WTC11 (cell line): ENCODE data around the gene HRH1.

ENCODE experiments used
- CREB1 ChIP-seq: sonication (generic); formaldehyde crosslinking; IDR thresholded peaks from 2 replicates; pipeline ENCODE4 v1.8.0; 2023; ENCODE audit warnings: mild to moderate bottlenecking, missing genetic modification reagents
- CTCF ChIP-seq: fragments of 200-600 bp; IDR thresholded peaks from 2 replicates; pipeline ENCODE4 v1.8.0; 2022; ENCODE audit warnings: antibody characterized with exemption
- MAX ChIP-seq: sonication (generic); formaldehyde crosslinking; IDR thresholded peaks from 2 replicates; pipeline ENCODE4 v1.8.0; 2022; ENCODE audit warnings: mild to moderate bottlenecking, missing genetic modification reagents
- NFATC4 ChIP-seq: fragments of 250-450 bp; sonication (Bioruptor Pico); IDR thresholded peaks from 2 replicates; pipeline ENCODE4 v1.9.0; 2021; ENCODE audit warnings: mild to moderate bottlenecking
- NFYB ChIP-seq: sonication (generic); formaldehyde crosslinking; conservative IDR thresholded peaks from 2 replicates; pipeline ENCODE4 v1.8.0; 2022; ENCODE audit warnings: low read depth, missing genetic modification reagents
- NR1H2 ChIP-seq: sonication (generic); formaldehyde crosslinking; IDR thresholded peaks from 2 replicates; pipeline ENCODE4 v1.9.0; 2021; ENCODE audit warnings: mild to moderate bottlenecking, moderate library complexity, missing genetic modification reagents
- NR3C1 ChIP-seq: sonication (generic); formaldehyde crosslinking; conservative IDR thresholded peaks from 2 replicates; pipeline ENCODE4 v1.8.1; 2023; ENCODE audit warnings: low read depth, mild to moderate bottlenecking, missing genetic modification reagents

- TF ChIP-seq CREB1 (CRISPR knock-in tag), result no peak
- TF ChIP-seq NR3C1 (CRISPR knock-in tag), result no peak
- TF ChIP-seq NFYB, result no peak
- TF ChIP-seq CTCF, result no peak
- no peak for TF ChIP-seq MAX (CRISPR knock-in tag)
- no peak for TF ChIP-seq NFATC4
- no peak for TF ChIP-seq NR1H2 (CRISPR knock-in tag)
These were observed 71.7 kb downstream of the HRH1 start for GRCh38 chr3:11226042-11226370.
